ENCODE results near the gene PDGFD.

The PDGFD gene

DNA sequence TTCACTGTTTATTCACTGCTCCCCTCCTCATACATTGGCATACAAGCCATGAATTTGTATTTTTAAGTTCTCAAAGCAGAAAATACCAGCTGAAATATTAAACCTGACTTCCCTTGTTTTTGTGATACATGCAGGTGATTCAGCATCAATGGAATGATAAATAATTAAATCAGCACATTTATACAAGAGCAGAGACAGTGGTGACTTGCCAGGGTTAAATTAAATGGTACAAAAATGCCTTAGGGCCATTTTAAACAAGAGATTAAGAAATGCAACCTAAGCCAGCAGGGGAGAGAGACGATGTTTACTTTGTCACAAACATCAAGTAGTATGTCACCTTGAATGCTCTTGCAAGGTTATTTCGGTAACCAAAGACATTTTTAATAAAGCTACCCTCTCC, 223.4 kb downstream of the PDGFD start:
- H3K4me3 ChIP-seq (replicated peaks; ENCODE audit: low read depth, low read length) = no peak overlapping the region
- TF ChIP-seq, protein P1, sequence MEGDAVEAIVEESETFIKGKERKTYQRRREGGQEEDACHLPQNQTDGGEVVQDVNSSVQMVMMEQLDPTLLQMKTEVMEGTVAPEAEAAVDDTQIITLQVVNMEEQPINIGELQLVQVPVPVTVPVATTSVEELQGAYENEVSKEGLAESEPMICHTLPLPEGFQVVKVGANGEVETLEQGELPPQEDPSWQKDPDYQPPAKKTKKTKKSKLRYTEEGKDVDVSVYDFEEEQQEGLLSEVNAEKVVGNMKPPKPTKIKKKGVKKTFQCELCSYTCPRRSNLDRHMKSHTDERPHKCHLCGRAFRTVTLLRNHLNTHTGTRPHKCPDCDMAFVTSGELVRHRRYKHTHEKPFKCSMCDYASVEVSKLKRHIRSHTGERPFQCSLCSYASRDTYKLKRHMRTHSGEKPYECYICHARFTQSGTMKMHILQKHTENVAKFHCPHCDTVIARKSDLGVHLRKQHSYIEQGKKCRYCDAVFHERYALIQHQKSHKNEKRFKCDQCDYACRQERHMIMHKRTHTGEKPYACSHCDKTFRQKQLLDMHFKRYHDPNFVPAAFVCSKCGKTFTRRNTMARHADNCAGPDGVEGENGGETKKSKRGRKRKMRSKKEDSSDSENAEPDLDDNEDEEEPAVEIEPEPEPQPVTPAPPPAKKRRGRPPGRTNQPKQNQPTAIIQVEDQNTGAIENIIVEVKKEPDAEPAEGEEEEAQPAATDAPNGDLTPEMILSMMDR (IDR thresholded peaks at IDR 0.05; ENCODE audit: low read depth, low read length, missing control alignments) = no peak
- no peak for DNase-seq (ENCODE audit: extremely low read depth, low read depth)

DNA sequence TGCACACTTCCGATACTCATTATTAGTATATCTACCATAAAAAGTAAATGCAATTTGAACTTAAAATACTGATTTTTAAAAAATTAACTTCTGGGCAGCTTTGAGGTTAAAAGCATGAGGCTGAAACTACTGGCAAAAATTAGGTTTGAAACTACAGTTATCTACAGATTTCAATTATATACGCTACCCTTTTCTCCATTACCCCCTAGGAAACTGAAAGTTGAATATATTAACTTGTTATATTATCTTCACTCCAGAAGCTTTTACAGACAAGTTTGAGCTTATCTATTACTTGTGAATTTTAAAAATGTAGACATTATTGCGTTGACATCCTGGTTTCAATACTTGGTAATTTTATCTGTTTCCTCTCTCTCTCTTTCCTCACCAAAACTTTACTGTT, 224.3 kb downstream of the PDGFD start:
- no peak for DNase-seq (ENCODE audit: extremely low read depth, low read depth)
- TF ChIP-seq, protein P1 (IDR thresholded peaks at IDR 0.05; ENCODE audit: low read depth, low read length, missing control alignments) = no peak
- no peak overlapping the region for H3K4me3 ChIP-seq (replicated peaks; ENCODE audit: low read depth, low read length)

DNA sequence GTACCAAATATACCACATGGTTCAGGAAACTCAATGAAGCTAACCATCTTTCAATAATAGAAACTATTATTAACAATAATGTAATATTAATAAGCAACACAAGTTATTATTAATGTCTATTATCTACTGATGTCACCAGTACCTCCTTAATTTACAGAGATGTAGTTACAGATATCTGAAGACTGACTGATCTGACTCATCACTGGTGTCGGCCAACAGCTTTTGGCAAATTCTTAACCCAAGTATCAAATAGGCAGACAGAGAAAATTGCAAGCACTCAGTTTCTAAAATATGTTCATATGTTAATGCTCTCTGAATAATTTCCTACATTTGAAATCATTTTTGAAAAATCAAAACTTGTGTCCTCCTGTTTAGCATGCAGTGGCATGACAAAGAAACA, 227.9 kb downstream of the PDGFD start:
- TF ChIP-seq, protein P1 (IDR thresholded peaks at IDR 0.05; ENCODE audit: low read depth, low read length, missing control alignments) = no peak
- no peak overlapping the region for H3K4me3 ChIP-seq (replicated peaks; ENCODE audit: low read depth, low read length)
- DNase-seq (ENCODE audit: extremely low read depth, low read depth) = no peak

DNA sequence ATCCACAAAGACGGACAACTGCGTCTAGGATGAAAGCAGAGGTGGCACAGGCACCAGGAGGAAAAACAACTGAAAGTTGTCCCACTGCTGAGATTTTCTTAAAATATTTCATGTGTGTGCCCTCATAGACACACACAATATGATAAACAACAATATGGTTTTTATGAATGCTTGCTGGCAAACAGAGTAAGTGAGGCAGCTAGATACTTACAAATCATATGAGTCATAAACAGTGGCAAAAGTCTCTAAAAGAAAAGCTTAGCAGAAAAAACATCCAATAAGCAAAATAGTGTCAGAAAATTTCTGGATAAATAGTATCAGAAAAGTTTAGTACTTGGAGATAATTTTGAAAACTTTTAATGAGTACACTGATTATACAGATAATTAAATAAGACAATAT, 228.7 kb downstream of the PDGFD start:
- no peak overlapping the region for H3K4me3 ChIP-seq (replicated peaks; ENCODE audit: low read depth, low read length)
- no peak for DNase-seq (ENCODE audit: extremely low read depth, low read depth)
- TF ChIP-seq, protein P1 (IDR thresholded peaks at IDR 0.05; ENCODE audit: low read depth, low read length, missing control alignments) = no peak

DNA sequence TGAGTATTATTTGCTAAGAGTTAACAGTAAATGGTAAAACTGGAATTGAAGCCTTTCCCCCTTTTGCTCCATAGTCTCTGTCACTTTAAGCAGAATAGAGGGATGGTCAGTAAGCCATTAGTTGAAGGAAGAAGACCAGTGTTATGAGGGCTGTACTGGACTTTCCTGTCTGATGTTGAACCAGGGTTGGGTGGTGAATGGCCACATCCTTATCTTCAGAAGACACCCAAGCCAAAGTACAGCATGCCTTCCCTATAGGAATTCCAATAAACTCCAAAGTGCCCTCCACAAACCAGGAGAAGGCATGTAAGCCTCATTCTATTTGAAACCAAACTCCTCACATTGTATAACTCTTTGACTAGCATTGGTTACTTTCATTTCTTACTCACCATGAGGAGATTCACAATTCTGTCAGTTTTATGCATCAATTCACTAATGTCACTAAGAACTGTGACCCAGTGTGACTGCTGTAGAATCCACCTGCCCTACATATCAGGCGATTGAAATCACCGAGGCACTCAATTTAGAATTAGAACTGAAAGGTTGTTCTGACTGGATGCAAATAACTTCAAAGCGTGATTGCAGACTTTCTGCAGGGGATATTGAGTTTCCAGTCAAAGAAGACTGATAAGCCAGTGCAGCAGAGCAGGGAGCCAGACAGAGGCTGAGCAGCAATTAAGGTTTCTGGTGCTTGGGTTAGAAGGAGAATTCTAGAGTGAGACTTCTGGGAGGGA, 234.6 kb downstream of the PDGFD start:
- no peak for DNase-seq (ENCODE audit: extremely low read depth, low read depth)
- TF ChIP-seq, protein P1 (IDR thresholded peaks at IDR 0.05; ENCODE audit: low read depth, low read length, missing control alignments) = no peak
- no peak overlapping the region for H3K4me3 ChIP-seq (replicated peaks; ENCODE audit: low read depth, low read length)

DNA sequence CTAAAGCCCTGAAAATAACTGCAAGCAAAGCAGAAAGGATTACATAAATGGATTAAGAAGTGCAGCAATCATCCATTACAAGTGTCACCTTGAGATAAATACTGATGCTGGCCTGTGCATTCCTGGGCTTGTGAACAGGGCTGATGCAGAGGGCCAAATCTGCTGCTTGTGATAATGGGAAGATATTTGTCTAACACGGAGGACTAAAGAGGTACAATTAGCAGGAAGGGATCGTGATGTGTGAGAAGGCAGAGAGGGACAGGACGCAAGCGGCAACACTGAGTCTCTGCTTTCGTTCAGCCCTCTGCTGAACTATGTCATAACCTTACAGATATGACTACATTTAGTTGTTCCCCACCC, 235.2 kb downstream of the PDGFD start:
- TF ChIP-seq, protein P1 (IDR thresholded peaks at IDR 0.05; ENCODE audit: low read depth, low read length, missing control alignments) = no peak
- no peak for DNase-seq (ENCODE audit: extremely low read depth, low read depth)
- no peak overlapping the region for H3K4me3 ChIP-seq (replicated peaks; ENCODE audit: low read depth, low read length)

Measured in HFF-Myc (cell line).